ENCODE measurements around the gene DDX25. TPM values are rescaled to one million over a fixed set of nuclear protein-coding genes. Genes with fewer than 3 reads are reported as not detected.

Gene DDX25
- total and polyA plus RNA-seq, 10 of the 15 experiments (the other 5 are each of a cell fraction or from before 2014, with no cell fraction given): 0.05 TPM; not detected in 9

DNA sequence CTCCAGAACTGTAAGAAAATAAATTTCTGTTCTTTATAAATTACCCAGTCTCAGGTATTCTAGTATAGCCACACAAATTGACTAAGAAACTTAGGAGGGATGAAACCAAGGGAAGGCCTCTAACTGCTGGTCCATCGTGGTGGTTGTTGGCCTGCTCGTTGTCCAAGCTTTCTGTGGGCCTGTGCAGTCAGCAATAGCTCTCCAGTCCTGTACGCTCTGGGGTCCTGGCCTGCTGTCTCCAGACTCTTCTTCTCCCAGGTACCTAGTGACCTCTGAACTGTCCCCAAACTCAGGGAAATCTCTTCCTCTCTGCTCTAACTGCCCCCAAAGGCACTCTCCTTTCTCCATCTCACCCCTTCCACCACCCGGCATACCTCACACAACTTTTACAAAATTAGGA lies 35.8 kb downstream of the DDX25 start:
- ATAC-seq: no peak
- Histone ChIP-seq H3K4me1 (ENCODE audit: control insufficient read depth, insufficient read depth, low read length) (no peaks in the 10 kb centered on the region), H3K79me2 (ENCODE audit: control insufficient read depth, insufficient read depth, low read length) (no peaks in the 10 kb centered on the region), H3K9me3 (replicated peaks; ENCODE audit: control insufficient read depth, insufficient read depth, low read length) (no peaks in the 10 kb centered on the region), H3K4me3 (no peak overlapping the region), H3K36me3 (ENCODE audit: control insufficient read depth in 2 of 2, insufficient read depth in 2 of 2, low read length in 1 of 2) (no peaks in the 10 kb centered on the region), H2AFZ (ENCODE audit: control insufficient read depth, low read depth, low read length) (no peak overlapping the region), H4K20me1 (ENCODE audit: control insufficient read depth, insufficient read depth) (no peaks in the 10 kb centered on the region), H3K27ac (ENCODE audit: control insufficient read depth, insufficient read depth) (no peak overlapping the region), H3K9ac (ENCODE audit: control insufficient read depth, insufficient read depth, low read length) (no peak overlapping the region), H3K27me3 (replicated peaks in 1 of 2; ENCODE audit: control insufficient read depth in 2 of 2, insufficient read depth in 2 of 2, low read length in 1 of 2) (no peaks in the 10 kb centered on the region; a peak in 1 of 4 replicates), H3K4me2 (ENCODE audit: control insufficient read depth, insufficient read depth) (no peak overlapping the region)
- ChIA-PET RAD21 (ENCODE audit: unreplicated experiment) (interaction anchor here (0.7 to 1.4 kb wide), 4 partner anchors 118 to 254 kb away, joined by 3 to 4 read pairs (median 3); no protein-coding TSS in a partner anchor), POLR2A (interaction anchor here (0.7 kb wide), 1 partner anchor 311 kb away, joined by 4 read pairs; no protein-coding TSS in a partner anchor), SMC1A (ENCODE audit: uncharacterized antibody, unreplicated experiment) (interaction anchor here (0.7 to 6.2 kb wide), 7 partner anchors 9 to 540 kb away, joined by 3 to 45 read pairs (median 4); partner anchors contain the start of gene CDON), CTCF (interaction anchor here (0.6 to 12.1 kb wide), 7 partner anchors 16 to 668 kb away, joined by 3 to 220 read pairs (median 5); no protein-coding TSS in a partner anchor)
- intact Hi-C loops (cut with micrococcal nuclease; ENCODE audit: unreplicated experiment): no loop called here
- 62% methylated on average over 4 of the region's 4 CpGs for WGBS (ENCODE audit: insufficient coverage, insufficient replicate concordance, low lambda C conversion rate, missing lambda C conversion rate)
- no peak for FAIRE-seq
- TF ChIP-seq ZNF384 (IDR thresholded peaks at IDR 0.05; ENCODE audit: borderline replicate concordance, low read depth, low read length): no peak
- no peak for TF ChIP-seq ZNF274 (IDR thresholded peaks at IDR 0.05; ENCODE audit: insufficient read depth, insufficient read length)
- TF ChIP-seq, protein P1, sequence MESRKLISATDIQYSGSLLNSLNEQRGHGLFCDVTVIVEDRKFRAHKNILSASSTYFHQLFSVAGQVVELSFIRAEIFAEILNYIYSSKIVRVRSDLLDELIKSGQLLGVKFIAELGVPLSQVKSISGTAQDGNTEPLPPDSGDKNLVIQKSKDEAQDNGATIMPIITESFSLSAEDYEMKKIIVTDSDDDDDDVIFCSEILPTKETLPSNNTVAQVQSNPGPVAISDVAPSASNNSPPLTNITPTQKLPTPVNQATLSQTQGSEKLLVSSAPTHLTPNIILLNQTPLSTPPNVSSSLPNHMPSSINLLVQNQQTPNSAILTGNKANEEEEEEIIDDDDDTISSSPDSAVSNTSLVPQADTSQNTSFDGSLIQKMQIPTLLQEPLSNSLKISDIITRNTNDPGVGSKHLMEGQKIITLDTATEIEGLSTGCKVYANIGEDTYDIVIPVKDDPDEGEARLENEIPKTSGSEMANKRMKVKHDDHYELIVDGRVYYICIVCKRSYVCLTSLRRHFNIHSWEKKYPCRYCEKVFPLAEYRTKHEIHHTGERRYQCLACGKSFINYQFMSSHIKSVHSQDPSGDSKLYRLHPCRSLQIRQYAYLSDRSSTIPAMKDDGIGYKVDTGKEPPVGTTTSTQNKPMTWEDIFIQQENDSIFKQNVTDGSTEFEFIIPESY (IDR thresholded peaks at IDR 0.05): no peak
- TF ChIP-seq TAF1 (IDR thresholded peaks at IDR 0.05; ENCODE audit: borderline replicate concordance, low read depth, low read length): no peak
- no peak for TF ChIP-seq SUPT20H (IDR thresholded peaks at IDR 0.05; ENCODE audit: borderline replicate concordance, control insufficient read depth, low read depth, low read length)
- no peak for TF ChIP-seq YY1 (IDR thresholded peaks at IDR 0.05; ENCODE audit: low read depth, low read length)
- TF ChIP-seq BHLHE40 (IDR thresholded peaks at IDR 0.05; ENCODE audit: borderline replicate concordance in 1 of 2, low read depth in 2 of 2, low read length in 1 of 2): no peak
- TF ChIP-seq TCF3 (IDR thresholded peaks at IDR 0.05; ENCODE audit: borderline replicate concordance, insufficient read depth, low read depth, low read length): no peak
- no peak for TF ChIP-seq NFYA (IDR thresholded peaks at IDR 0.05; ENCODE audit: borderline replicate concordance, low read depth, low read length)
- TF ChIP-seq HCFC1 (IDR thresholded peaks at IDR 0.05; ENCODE audit: low read length): no peak
- no peak for TF ChIP-seq SUZ12 (IDR thresholded peaks at IDR 0.05; ENCODE audit: unreplicated experiment)
- TF ChIP-seq SPI1 (IDR thresholded peaks at IDR 0.05; ENCODE audit: borderline replicate concordance, insufficient read depth, low read depth, low read length): no peak
- TF ChIP-seq SMARCA5 (IDR thresholded peaks at IDR 0.05): no peak
- no peak for TF ChIP-seq MEF2A (IDR thresholded peaks at IDR 0.05; ENCODE audit: insufficient read depth, low read depth, low read length)
- TF ChIP-seq BCL11A (IDR thresholded peaks at IDR 0.05; ENCODE audit: low read depth, low read length): no peak
- in situ Hi-C loops (cut with MboI): no loop called here
- no TSS peak for BruUV-seq (replicated peaks)
- DNase-seq (ENCODE audit: low read depth, low spot score): no peak

Data from GM12878 (cell line).